Left forelimb (tissue), 1 donor: Measurements from ENCODE around the gene SLC13A2.
"Not testable (repeated sequence)": the region's sequence is repeated elsewhere in the genome, so short reads cannot be mapped to it uniquely, and the experiment has no call there.

ENCODE experiments used
- DNase-seq: peaks from one replicate; pipeline ENCODE4 v3.0.0-alpha.2; 2018; ENCODE audit warnings: low spot score

Gene SLC13A2

DNA sequence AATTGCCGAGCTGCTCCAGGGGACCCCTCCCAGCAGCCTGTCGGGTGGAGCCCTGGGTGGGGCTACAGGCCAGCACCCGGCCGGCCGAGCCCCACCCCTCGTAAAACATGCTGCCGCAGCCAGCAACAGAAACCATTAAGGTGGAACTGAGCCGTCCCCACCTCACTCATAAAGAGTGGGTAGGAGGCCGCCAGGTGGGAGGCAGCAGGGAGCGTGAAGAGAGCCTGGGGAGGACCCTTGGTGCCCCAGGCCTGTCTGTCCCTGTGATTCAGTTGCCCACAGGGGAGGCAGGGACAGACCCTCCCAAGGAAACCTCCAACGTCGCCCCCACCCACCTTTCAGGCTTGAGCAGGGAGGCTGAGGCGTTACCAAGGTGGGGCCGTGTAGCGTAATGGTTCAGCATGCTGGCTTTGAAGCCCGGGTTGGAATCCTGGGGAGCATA, 41.1 kb downstream of the SLC13A2 start:
- no peak for DNase-seq

GRCh38 chr17:28515518-28515917, 42.1 kb downstream of the SLC13A2 start:
- no peak for DNase-seq

GRCh38 chr17:28518132-28518531, 44.7 kb downstream of the SLC13A2 start:
- DNase-seq, result no peak

DNA sequence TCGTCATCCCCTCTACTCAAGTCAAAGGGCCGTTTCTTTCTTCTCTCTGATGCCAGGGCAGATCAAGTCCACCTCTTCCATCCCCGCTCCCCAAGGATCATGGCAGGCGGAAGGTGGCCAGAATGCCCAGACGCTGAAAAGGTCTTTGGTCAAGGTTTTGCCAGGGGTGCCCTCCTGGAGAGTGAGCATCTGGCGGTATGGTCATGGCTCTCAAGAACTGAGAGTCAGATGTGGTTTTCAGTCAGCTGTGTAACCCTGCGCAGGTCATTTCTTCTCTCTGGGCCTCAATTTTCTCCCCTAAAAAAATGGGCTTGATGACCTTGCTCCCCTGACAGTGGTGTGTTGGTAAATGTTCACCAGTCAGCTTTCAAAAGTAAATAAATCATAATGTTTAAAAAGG, 45.1 kb downstream of the SLC13A2 start:
- no peak for DNase-seq

GRCh38 chr17:28519236-28519635, 45.8 kb downstream of the SLC13A2 start:
- DNase-seq, result no peak

- DNase-seq, result no peak
These were observed 47.2 kb downstream of the SLC13A2 start for GRCh38 chr17:28520687-28521086.

DNA sequence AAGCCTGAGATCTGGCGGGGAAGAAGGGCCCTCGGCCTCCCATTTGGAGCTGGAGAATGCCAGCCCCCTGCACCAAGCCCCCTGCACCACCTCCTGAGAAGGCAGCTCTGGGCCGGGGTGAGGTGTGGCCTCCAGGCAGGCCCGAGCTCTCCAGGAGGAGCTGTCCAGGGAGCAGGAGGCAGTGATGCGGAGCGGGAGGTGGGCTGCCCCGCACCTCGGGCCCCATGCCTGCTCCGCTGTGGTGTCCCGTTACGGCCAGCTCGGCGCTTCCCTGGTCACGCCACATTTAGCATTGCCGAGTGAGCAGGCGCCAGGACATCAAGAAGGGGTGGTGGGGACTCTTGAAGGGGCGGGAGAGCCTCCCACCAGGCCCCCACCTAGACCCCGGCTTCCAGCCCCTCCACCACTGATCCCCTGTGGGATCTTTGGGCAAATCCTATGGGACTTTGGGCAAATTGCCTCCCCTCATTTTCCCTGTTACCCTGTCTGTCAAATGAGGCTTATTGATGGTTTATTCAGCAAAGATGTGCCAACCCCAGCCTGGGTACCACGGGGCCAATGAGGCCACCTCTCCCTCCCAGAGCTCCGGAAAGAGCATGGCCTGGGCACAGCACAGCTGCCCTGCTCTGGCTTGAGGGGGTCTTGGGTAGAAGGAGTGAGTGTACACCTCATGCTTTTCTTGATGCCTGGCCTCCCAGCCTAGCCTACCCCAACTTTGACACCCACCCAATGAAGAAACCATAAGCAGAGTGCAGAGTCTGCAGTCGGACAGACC, 48.1 kb downstream of the SLC13A2 start:
- DNase-seq, result no peak

GRCh38 chr17:28522281-28522680, 48.8 kb downstream of the SLC13A2 start:
- not testable (repeated sequence) for DNase-seq

DNA sequence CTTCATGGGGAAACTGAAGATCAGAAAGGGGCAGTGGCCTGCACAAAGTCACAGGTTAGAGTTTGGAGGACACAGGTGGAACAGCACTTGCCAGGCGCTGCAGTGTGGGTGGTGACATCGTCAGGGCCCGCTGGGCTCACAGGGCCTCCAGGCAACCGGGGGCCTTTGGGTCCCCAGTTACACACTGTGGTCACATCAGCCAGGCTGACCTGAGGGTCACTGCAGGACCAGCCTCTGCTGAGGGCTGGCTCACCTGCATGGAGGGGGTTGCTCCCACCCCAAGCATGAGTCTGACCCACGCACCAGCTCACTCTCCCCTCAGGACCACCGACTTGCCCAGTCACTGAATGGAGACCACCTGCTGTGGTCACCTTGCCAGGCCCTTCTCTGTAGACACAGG, 49.7 kb downstream of the SLC13A2 start:
- no peak for DNase-seq

- no peak for DNase-seq
These were observed 50.4 kb downstream of the SLC13A2 start for GRCh38 chr17:28523876-28524275.

DNA sequence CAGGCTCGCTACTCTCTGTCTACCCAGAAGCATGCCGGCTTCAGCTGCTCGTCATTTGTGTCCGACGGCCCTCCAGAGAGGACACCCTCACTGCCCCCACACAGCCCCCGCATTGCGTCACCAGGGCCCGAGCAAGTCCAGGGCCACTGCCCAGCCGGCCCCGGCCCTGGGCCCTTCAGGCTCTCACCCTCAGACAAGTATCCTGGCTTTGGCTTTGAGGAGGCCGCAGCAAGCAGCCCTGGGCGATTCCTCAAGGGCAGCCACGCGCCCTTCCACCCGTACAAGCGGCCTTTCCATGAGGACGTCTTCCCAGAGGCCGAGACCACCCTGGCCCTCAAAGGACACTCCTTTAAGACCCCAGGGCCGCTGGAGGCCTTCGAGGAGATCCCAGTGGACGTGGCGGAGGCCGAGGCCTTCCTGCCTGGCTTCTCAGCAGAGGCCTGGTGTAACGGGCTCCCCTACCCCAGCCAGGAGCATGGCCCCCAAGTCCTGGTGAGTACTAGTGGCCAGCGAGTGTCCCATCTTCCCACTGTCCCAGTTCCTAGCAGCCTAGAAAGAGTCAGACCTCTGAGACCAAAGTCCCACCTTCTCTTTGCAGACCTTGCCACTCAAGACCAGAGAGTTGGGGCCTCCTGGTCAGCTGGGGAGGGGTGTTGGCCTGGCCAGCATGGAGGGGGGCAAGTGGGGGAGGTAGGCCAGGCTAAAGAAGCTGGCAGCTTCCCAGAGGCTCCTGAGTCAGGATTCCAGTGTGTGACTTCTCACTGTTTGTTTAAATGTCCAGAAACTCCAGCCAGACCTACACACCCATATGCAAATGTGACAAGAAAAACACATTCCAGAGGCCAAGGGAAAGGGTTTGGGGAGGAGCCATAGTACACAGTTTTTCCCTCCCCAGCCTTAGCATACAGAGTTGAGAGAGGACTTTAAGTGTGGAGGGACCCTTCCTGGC, 51.3 kb downstream of the SLC13A2 start:
- no peak for DNase-seq

GRCh38 chr17:28526381-28526780, 52.9 kb downstream of the SLC13A2 start:
- DNase-seq, result no peak

GRCh38 chr17:28527181-28527681, 53.8 kb downstream of the SLC13A2 start:
- DNase-seq, result no peak

- no peak for DNase-seq
These were observed 54.4 kb downstream of the SLC13A2 start for GRCh38 chr17:28527859-28528258.

DNA sequence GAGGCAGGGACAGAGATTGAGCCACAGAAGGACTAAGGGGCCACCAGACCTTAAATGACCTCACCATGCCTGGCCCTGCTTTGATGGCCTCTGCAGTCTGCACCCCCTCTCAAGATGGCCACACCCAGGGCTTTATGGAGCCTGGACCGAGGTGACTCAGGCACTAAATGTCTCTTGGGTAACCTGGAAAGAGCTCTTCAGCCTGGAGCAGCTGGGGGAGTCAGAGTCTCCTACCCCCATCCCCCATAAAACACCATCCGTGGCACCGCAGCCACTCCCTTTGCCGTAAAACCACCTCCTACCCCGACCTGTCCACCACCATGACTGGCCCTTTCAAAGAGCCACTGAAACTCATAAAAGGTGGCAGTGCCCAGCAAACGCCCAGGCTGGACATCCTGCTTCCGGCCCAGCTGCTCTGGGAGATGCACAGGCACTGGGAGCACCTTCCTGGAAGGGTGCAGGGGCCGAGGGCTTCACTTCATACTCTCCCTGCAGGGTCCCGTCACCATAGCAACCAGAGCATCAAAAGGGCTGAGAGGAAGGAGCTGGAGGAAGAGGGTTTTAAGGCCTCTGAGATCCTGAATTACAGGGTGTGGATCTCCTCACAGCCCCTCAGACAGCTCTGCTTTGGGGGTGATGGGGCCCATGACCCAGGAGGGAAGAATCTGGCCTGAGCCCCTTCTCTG, 55.0 kb downstream of the SLC13A2 start:
- DNase-seq, result no peak

- no peak for DNase-seq
These were observed 55.6 kb downstream of the SLC13A2 start for GRCh38 chr17:28529013-28529400.

DNA sequence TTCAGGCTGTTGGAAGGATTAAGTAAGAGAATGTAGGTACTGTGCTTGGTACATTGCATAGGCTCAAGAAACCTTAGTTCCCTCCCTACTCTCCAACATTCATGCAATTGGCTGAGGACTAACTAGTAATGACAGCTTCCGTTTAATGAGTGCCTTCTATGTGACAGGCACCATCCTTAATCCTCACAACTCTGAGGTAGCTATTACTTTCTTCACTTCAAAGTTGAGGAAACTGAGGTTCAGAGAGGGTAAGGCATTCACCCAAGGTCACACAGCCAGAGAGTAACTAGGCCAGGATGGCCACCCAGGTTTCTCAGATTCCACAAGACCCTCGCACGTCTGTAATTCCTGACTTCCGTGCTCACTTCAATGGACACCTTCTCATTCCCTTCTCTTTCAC, 56.8 kb downstream of the SLC13A2 start:
- DNase-seq, result no peak

- no peak for DNase-seq
These were observed 57.5 kb downstream of the SLC13A2 start for GRCh38 chr17:28530926-28531325.

DNA sequence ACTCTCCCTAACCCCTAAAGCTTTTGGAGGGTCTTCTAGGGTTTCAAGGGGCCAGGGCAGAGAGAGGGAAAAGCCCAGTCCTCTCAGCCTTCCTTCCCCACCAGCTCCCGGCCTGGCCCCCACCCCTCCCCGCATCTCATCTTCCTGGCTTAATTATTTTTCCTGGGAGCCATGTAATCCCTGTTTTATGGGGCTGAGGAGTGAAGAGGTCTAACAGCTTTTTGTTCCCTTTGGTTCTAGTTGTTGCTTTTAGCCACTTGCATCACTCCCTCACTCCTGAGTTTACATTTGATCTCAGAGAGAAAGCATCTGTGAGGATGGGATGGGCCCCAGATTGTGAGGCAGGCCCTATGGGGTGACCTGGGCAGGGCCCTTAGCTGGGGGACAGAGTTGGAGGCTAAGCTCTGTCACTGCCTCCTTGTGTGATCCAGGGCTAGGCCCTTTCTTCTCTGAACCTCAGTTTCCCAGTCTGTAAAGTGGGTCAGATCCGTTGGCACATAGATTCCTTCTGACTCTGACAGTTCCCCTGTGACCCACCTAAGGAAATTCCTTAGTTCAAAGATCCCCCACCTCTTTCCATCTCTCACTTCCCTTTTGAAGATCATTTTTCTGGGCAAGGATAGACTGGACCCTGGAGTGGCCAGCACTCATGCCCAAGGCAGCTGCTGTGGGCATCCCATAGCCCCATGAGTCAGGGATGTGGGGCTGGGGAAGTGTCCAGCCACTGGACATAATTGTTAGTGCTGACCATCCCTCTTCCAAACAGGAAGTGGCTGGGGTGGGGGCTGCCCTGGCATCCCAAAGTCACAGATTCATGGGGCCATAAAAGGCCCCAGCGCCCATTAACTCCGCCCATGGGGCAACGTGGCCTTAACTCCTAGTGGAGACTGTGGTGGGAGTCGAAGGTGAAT, 58.9 kb downstream of the SLC13A2 start:
- DNase-seq, result no peak

DNA sequence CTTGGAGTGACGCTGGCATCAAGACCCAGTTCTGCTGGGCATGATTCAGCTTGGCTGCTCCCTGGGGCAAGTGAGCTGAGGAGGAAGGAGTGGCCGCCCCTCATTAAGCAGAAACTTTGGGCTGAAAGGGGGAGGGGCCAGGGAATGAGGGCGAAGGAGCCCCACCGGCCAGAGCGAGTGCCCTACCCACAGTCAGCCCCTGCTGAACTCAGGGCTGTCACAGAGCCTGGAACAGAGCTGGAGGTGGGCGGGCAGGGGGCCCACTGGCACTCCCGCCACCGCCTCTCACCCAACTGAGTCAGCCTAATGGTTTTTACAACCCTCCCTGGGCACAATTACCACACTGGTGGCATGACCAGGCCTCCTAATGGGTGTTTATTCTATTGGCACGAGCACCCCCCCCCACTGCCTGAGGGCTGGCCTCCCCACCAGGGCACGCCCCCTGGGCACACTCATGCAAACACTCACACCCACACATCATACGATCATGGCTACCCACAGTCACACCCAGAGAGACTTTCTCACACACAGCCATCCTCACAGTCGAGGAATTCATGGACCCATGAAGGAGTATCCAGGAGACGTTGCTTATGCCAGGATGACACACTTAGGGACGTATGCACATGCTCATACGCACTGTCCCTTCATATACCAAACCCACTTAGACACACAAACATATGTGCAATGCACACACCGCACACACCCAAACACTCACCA, 59.8 kb downstream of the SLC13A2 start:
- no peak for DNase-seq
